DLD1 (cell line): ENCODE data around the gene HMCN2.
"Not testable (repeated sequence)": the region's sequence is repeated elsewhere in the genome, so short reads cannot be mapped to it uniquely, and the experiment has no call there.

ENCODE experiments used
- in situ Hi-C: cut with HindIII; loops from 2 replicates; pipeline ENCODE4 v1.10.0; 2017; ENCODE audit warnings: low sequenced_read_pairs

HMCN2 gene

DNA sequence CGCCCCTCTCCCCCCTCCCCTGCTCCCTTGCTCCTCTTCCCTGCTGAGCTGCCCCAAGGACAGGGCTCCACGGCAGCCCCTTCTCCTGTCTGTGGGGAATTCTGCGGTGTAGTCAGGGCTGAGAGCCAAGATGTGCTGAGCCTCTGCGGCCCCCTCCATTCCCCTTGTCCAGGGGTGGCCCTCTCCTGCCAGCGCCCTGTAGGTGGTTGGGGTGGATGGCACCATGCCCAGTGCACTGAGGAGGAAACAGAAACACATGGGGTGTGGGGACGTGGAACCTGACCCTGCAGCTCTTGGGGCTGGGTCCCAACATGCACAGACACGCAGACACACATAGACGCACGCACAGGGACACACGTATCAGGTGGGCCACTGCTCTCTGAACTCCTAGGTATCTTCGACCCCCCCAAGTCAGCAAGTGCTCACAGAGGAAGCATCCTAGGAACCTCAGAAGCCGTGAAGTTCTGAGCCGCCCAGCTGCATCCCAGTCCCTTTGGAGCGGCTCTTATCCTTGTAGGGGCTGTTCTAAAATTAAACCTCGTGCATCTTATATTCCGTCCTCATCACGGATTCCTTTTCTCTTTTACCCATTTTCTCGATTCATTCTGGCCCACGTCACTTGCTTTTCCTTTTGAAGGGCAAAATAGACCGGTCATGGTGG lies 64.8 kb downstream of the HMCN2 start:
- in situ Hi-C loops = no loop called here

DNA sequence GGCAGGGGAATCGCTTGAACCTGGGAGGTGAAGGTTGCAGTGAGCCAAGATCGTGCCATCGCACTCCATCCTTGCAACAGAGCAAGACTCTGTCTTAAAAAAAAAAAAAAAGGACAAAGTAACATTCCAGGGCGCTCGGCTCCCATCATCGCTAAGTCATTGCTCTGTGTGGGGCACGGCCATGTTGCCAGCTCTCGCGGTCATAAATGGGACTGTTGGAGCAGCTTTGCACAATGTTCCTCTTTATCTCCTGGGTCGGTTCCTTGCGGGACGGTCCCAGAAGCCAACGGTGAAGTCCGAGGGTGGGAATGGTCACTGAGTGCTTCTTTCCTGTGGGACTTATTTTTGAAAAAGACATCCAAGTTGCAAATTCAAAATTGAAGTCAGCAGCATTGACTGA lies 65.5 kb downstream of the HMCN2 start:
- in situ Hi-C loops = no loop called here

DNA sequence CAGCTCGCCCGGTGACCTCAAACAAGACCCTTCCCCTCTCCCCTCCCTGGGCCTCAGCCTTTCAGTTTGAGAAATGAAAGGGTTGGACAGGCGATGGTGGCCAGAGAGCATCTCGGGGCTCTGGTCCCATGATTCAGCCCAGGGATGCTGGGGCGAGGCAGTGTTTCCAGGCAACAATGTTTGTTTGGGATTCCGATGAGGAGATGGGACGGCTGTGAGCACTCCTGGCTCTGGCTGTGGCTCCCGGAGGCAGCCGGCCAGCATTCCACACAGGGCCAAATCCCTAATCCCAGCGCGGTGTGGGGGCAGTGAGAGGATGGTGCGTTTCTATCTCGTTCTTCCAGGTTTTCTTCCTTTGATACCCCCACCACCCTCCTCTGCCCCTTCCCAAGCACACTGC lies 66.0 kb downstream of the HMCN2 start:
- in situ Hi-C loops = no loop called here

DNA sequence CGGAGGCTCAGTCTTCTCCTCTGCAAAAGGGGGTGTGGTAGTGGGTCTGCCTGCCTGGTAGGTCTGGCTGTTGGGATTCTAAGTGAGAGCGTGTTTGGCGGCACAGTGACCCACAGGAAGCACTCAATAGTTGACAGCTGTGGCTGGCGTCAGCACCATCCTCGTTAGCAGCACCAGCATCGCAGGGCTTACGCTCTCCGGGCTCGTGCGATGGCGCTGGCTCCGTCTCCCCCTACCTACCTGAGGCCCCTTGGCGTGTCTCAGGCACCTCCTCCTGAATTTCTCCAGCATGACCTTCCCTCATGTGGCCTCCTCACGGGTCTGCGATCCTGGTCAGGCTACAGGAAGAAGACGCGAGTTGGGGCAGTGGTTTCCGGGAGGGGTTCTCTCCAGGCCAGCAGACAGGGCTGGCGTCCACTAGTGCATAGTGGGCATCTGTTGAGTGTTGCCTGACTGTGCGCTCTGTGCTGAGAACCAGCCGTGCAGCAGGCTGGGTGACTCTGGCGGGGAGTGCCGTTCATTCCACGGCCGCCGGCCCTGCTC lies 66.9 kb downstream of the HMCN2 start:
- in situ Hi-C loops = no loop called here

DNA sequence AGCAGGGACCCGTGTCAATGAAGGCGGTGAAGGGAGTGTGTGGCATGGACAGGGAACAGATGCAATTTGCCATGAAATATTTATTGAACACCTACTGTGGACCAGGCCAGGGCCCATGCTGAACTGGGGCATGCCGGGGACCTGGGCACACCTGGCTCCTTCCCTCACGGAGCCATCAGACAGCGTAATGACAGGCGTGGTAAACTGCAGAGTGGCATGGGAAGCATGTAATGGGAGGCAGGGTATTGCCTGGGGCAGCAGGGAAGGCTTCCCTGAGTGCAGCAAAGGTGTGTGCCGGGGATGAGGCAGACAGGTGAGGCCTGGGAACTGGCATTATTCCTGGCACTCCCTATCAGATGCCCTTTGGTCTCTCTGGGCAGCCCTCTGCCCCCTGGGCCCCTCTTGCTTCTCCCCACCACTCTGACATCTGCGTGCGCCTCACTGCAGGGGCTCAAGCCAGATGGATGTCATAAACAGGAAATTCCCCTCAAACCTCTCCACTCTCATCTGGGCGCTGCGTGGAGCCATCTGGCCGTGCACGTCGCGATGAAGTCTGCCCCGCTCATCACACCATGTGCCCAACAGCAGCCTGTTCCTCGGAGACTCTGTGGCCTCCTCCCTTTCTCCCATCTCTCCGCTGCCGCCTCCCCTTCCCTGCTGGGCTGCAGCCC lies 67.6 kb downstream of the HMCN2 start:
- in situ Hi-C loops = no loop called here

DNA sequence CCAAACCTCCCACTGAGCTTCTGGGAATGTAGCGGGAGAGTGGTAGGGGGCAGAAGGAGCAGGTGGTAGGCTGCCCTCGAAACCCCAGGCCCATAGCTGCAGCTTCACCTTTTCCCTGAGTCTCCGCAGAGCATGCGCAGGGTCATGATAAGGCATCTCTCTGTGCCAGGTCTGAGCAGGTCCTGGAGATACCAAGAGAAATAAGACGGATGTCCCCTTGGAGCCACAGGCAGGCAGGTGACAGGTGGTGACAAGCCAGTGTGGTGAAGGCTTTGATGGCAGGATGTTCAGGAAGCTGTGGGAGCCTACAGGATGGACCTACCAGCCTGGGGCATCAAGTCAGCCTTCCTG lies 68.1 kb downstream of the HMCN2 start:
- in situ Hi-C loops = no loop called here

DNA sequence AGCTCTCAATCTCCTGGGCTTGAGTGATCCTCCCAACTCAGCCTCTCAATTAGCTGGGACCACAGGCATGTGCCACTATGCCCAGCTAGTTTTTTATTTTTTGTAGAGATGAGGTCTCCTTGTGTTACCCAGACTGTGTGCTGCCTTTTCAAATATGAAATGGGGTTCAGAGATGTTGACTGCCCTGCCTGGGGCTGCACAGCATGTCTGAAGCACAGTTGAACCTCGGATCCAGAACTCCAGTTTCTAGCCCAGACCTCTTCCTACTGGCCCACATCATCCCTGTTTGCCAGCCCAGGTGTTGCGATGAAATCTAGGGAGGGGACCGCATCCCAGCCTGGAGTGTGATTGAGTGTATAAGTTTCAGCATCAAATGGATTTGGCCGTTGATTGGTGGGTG lies 69.4 kb downstream of the HMCN2 start:
- in situ Hi-C loops = no loop called here

DNA sequence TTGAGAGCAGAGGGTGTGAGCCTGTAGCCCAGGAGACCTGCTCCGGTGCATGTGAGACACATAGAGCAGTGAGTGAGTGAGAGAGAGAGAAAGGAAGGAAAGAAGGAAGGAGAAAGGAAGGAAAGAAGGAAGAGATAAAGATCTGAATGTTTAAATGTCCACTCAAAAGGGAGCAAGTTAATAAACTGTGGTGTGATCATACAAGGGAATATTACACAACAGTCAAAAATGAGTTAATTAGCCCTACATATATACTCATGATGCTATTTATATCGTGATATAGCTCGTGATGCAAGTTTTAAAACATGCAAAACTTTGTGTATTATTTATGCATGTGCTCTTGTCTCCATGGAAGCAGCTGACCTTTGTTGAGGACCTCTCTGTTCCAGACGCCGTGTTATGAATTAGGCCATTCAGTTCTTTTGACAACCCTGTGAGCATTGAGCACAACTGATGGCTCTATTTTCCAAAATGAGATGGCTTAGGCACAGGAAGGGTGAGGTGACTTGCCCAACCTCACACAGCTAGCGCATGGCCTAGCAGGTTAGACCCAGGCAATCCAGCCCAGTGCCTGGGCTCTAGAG lies 70.6 kb downstream of the HMCN2 start:
- in situ Hi-C loops = no loop called here

DNA sequence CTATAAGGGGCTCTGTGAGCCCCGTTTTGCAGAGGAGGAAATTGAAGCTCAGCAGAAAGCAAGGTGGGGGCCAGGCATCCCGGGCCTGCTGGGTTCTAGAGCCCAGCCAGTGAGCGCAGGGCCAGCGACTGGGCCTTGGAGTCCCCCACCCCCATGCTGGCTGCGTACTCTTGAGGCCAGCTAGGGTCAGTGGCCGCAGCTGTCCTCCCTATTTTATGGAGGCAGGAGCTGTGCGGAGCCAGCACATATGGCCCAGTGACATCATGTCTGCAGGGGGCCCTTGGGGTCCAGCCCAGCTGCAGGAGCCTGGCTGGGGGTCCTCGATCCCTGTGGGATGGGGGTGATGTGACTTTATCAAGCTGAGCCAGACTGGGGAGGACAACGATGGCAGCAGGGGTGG lies 71.3 kb downstream of the HMCN2 start:
- in situ Hi-C loops = no loop called here

DNA sequence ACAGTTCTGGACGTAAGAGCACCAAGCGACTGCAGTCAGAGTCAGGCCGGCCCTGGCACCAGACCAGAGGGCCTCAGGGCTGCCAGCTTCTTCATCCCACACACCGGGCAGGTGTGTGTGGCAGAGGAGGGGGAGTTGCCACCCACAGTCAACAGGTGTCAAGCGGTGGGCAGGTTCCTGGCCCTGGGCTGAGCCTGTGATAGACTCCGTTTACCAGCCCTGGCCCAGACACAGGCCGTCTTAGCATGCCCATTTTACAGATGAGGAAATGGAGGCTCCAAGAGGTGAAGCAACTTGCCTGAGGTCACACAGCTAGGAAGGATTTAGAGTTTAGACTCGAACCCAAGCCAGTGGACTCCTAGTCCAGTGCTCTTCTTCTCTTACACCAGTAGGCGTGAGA lies 71.8 kb downstream of the HMCN2 start:
- in situ Hi-C loops = no loop called here

DNA sequence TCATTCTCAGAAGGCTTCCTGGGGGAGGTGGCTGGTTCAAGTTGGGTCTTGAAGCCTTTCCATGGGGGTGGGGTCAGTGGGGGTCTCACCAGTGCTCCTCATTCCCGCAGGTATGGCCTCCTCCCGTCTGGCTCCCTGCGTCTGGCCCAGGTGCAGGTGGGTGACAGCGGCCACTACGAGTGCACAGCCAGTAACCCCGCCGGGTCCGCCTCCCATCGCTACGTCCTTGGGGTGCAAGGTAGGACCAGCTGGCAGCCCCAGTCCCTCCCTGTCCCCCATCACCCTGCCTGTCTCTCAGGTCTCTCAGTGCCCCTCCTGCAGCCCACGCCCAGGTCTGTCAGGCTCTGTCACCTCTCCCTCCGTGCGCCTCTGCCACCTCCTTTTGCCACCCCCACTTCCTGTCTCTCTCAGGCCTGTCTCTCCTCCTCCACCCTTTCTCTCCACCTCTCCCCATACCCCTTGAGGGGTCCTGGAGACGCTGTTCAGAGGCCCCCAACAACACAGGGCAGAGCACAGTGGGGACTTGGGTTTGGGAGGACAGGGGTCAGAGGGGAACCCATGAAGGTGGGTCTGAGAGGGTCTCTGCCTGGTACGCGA lies 72.3 kb downstream of the HMCN2 start:
- in situ Hi-C loops = no loop called here

DNA sequence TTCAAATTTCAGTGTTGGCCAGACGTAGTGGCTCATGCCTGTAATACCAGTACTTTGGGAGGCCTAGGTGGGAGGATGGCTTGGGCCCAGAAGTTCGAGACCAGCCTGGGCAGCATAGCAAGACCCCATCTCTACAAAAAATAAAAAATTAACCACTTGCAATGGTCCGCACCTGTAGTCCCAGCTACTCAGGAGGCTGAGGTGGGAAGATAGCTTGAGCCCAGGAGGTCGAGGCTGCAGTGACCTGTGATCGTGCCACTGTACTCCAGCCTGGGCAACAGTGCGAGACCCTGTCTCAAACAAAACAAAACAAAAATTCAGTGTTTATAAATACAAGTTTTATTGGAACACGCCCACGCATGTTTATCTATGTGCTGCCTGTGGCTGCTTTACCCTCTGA lies 73.3 kb downstream of the HMCN2 start:
- in situ Hi-C loops = not testable (repeated sequence)

DNA sequence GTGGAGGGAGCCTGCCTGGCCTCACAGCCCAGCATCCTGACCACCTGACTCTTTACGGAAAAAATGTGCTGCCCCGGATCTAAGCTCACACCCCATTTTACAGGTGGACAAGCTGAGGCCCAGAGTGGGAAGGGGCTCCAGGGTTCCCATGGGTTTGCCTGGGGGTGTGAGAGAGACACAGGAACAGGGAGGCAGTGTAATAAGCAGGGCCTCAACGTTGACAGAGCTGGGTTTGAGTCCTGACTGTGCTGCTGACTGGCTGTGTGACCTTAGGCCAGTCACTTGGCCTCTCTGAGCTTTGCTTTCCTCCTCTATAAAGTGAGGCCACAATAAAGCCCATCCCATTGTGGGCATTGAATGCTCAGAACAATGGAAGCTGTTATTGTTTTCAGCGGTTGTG lies 73.7 kb downstream of the HMCN2 start:
- in situ Hi-C loops = no loop called here

DNA sequence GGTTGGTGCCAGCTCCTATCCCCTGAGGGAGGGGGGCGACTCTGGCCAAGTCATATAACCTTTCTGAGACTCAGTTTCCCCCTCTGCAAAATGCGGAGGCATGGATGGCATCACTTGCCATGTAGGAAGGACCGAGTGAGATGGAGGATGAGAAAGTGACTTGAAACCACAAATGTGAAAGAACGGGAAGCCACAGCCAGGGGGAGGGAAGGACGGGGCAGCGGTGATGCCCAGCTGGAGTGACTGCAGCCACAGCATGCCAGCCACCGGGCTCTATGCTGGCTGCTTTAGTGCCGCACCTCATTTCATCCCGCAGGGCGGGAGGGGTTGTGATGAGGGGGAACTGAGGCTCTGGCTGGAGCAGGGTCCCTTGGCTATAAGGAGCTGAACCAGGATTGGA lies 74.5 kb downstream of the HMCN2 start:
- in situ Hi-C loops = no loop called here

DNA sequence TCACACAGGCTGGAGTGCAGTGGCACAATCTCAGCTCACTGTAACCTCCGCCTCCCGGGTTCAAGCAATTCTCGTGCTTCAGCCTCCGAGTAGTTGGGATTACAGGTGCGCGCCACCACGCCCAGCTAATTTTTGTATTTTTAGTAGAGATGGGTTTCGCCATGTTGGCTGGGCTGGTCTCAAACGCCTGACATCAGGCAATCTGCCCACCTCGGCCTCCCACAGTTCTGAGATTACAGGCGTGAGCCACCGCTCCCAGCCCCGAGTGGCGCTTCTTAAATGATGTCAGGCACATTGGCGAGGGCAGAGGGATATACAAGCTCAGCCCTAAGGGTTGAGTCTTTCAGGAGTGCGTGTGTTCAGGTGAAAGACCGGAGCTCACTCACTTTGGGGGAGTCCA lies 75.0 kb downstream of the HMCN2 start:
- in situ Hi-C loops = not testable (repeated sequence)

DNA sequence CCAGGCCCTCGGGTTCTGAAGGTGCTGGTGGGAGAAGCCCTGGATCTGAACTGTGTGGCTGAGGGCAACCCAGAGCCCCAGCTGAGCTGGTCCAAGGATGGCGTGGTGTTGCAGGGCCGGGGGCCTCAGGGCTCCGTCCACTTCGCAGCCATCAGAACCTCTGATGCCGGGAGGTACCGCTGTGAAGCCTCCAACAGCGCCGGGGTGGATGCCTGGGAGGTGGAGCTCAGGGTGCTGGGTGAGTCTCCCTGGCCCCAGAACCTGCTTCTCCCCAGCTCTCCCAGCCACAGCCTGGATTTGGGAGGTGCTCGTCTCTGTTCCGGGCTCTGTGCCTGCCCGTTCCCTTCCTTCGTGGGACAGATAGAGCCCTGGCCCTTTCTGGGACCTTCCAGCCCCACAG lies 75.6 kb downstream of the HMCN2 start:
- in situ Hi-C loops = no loop called here

DNA sequence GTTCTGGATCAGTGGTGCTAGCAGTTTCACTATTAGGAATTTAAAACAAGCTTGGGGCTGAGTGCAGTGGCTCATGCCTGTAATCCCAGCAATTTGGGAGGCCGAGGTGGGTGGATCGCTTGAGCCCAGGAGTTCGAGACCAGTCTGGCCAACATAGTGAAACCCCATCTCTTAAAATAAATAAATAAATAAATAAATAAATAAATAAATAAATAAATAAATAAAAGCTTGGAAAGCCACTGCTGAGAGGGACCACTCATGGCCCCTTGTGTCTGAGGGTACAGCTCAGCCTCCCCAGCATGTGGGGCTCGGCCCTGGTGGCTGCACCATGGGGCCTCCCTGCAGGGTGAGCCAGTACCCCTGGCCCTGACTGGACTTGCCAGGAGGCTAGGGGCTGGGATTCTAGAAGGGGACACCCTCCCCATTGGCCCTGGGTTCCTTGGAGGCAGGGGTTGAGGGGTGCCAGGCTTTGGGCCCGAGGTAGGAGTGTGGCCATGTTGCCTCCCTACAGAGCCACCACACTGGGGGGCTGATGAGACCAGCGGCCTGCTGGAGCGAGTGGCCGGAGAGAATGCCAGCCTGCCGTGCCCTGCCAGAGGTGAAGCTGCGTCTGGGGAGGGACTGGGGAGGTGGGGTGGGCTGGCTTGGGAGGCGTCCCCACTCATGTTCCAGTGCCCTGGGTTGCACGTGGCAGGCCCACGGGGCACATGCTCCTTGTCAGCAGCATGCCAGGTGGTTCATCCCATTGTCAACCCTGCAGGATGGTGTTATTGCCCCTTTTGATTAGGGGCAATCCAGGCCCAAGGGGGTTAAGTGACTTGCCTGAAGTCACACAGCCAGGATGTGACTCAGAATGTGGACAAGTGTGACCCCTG lies 76.5 kb downstream of the HMCN2 start:
- in situ Hi-C loops = no loop called here

DNA sequence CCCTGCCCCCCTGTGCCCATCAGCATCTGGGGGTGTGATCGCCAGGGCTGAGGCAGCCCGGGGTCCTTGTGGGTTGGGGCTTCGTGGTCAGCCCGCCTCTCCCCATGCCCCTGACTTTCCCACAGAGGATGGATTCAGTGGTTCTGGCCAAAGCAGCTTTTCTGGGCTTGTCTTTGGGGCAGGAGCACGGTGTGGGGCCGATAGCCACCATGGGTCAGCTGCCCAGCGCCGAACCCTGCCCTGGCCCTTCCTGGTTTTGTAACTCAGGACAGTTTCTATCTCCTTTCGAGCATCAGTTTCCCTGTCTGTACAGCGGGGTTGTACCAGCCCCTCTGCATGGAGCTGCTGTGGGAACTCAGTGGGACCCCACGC lies 77.1 kb downstream of the HMCN2 start:
- in situ Hi-C loops = no loop called here

DNA sequence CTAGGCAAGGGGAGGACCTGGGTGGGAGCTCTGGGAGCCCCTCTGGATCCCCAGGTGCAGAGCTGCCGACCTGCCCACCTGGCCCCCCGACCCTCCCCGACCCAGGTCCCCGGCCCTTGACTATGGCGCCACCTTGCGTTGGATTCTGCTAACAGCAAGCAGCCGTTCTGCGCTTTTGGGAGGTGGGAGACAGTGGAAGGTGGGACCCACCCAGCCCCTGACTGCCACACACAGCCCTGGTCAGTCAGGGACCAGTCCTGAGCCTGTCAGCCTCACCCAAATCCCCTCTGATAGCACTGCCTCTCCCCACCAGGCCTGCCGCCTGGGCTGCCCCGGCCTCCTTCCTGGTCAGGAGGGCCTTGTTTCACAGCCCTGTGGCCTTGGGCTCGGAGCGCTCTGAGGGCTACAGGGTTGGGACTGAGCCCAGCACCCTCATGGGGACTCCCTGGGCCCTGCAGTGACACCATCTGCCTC lies 77.9 kb downstream of the HMCN2 start:
- in situ Hi-C loops = no loop called here

DNA sequence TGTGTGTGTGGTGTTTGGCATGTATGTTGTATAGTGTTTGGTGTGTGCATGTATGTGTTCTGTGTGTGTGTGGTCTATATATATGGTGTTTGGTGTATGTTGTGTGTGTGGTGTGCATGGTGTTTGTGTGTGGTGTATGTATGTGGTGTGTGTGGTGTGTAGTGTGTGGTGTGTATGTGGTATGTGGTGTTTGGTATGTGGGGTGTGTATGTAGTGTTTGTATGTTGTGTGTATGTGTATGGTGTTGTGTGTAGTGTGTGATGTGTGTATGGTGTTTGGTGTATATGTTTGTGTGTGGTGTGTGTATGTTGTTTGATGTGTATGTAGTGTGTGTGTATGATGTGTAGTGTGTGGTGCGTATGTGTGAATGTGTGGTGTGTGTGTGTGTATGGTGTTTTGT lies 78.8 kb downstream of the HMCN2 start:
- in situ Hi-C loops = no loop called here
